ENCODE results near the gene UBE3D.
"Not testable (repeated sequence)": the region's sequence is repeated elsewhere in the genome, so short reads cannot be mapped to it uniquely, and the experiment has no call there.

The UBE3D gene

GRCh38 chr6:82870582-82871172, 195.0 kb downstream of the UBE3D start:
- no peak for DNase-seq (ENCODE audit: low read depth)

GRCh38 chr6:82869493-82869892, 196.1 kb downstream of the UBE3D start:
- no peak for DNase-seq (ENCODE audit: low read depth)

GRCh38 chr6:82867946-82868345, 197.7 kb downstream of the UBE3D start:
- no peak for DNase-seq (ENCODE audit: low read depth)

- no peak for DNase-seq (ENCODE audit: low read depth)
These were observed 199.2 kb downstream of the UBE3D start for GRCh38 chr6:82866446-82866845.

GRCh38 chr6:82865461-82865860, 200.2 kb downstream of the UBE3D start:
- DNase-seq (ENCODE audit: low read depth): no peak

- DNase-seq (ENCODE audit: low read depth): no peak
These were observed 201.9 kb downstream of the UBE3D start for GRCh38 chr6:82863781-82864180.

GRCh38 chr6:82862543-82862942, 203.1 kb downstream of the UBE3D start:
- DNase-seq (ENCODE audit: low read depth): no peak

GRCh38 chr6:82861121-82861520, 204.5 kb downstream of the UBE3D start:
- no peak for DNase-seq (ENCODE audit: low read depth)

- DNase-seq (ENCODE audit: low read depth): not testable (repeated sequence)
These were observed 209.6 kb downstream of the UBE3D start for GRCh38 chr6:82856077-82856476.

GRCh38 chr6:82852904-82853303, 212.7 kb downstream of the UBE3D start:
- not testable (repeated sequence) for DNase-seq (ENCODE audit: low read depth)

GRCh38 chr6:82843291-82843885, 222.3 kb downstream of the UBE3D start:
- DNase-seq (ENCODE audit: low read depth): no peak

- no peak for DNase-seq (ENCODE audit: low read depth)
These were observed 222.9 kb downstream of the UBE3D start for GRCh38 chr6:82842721-82843120.

Measured in stimulated activated CD8-positive, alpha-beta memory T cell treated with anti-CD3 and anti-CD28 coated beads, Interleukin-15, amount 100 ng/mL, for 24 hours (primary cell).